SK-N-DZ (cell line): ENCODE measurements around the gene USP9X.
"Not testable (repeated sequence)": the region's sequence is repeated elsewhere in the genome, so short reads cannot be mapped to it uniquely, and the experiment has no call there.

Source experiments
- DNase-seq: peaks from one replicate; pipeline ENCODE4 v3.0.0-alpha.2; 2015; ENCODE audit warnings: low spot score

USP9X gene

DNA sequence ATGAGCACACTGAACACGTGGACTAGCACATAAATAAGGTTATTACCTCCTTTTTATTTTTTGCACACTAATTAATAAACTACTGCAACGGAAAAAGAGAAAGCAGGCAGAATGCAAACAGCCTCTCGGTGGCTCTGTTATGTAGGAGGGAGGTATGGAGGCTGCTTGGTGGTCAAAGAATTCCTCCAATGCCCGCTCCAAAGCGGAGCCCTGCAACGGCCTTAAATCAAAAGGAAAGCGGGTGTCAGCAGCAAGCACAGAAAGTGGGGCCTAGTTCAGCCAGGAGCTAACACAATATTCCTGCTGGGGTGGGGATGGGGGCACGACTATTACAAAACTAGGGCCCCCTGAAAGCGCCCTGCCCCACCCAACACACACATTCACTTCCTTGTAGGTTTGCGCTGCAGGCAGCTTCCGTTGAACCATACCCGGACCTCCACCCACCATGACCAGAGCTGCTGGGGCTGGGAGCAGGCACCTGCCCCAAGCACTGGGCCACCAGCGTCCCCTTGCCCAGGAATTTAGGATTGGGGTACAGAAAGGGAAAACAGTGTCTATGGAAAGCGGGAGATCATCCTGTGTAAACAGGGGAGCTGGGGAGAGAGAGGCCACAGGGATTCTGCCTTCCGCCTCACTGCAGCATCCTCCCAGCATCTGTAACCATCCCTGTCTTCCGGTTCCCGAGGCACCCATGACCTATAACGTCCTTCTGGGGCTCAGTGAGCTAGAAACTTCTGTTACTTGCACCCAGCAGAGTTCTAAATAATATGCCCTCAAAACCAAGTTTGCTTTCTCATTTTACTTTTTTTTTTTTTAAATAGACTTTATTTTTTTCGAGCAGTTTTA lies 191.6 kb downstream of the USP9X start:
- peak; percentile 38 for DNase-seq

- not testable (repeated sequence) for DNase-seq
Measured at GRCh38 chrX:41282307-41282706, 197.1 kb downstream of the USP9X start.

DNA sequence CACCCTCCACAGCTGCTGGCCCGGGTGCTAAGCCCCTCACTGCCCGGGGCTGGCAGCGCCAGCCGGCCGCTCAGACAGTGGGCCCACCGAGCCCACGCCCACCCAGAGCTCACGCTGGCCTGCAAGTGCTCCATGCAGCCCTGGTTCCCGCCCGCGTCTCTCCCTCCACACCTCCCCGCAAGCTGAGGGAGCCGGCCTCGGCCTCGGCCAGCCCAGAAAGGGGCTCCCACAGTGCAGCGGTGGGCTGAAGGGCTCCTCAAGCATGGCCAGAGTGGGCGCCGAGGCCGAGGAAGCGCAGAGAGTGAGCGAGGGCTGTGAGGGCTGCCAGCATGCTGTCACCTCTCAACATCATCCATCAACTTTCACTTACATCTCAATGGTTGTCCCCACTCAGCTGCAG lies 200.7 kb downstream of the USP9X start:
- not testable (repeated sequence) for DNase-seq
